ENCODE measurements around the gene KRTAP4-1. TPM values are rescaled to one million over a fixed set of nuclear protein-coding genes. Genes with fewer than 3 reads are reported as not detected.

The KRTAP4-1 gene
- total and polyA plus RNA-seq, 2 donors (not counting 1 experiment from before 2014, with no cell fraction given) = not detected

- no peak overlapping the region for H3K27ac ChIP-seq (ENCODE audit: low read length in 2 of 2)
- H3K4me3 Mint-ChIP-seq = no peak overlapping the region
- no peak overlapping the region for H3K27ac Mint-ChIP-seq
- peaks cover 26% of the 10 kb centered on the region for H3K27me3 Mint-ChIP-seq
- CTCF ChIA-PET = no interaction called here
- no peaks in the 10 kb centered on the region for H3K36me3 ChIP-seq (replicated peaks in 1 of 2; ENCODE audit: control extremely low read depth in 1 of 2, control insufficient read depth in 1 of 2, extremely low read depth in 1 of 2, insufficient read depth in 2 of 2, low read length in 1 of 2)
- H4K20me1 ChIP-seq (ENCODE audit: control insufficient read depth, insufficient read depth, low read length, poor library complexity, severe bottlenecking) = no peaks in the 10 kb centered on the region
- no peak for DNase-seq
- H3K9ac ChIP-seq (ENCODE audit: low read length) = no peak overlapping the region
- H3K9me3 ChIP-seq (ENCODE audit: control extremely low read depth in 1 of 3, control insufficient read depth in 2 of 3, insufficient read depth in 1 of 3, low read length in 2 of 3) = no peaks in the 10 kb centered on the region
- no peak overlapping the region for H3K4me2 ChIP-seq (replicated peaks; ENCODE audit: low read depth, low read length, poor library complexity, severe bottlenecking)
- no peaks in the 10 kb centered on the region for H3K79me2 ChIP-seq (ENCODE audit: control insufficient read depth, insufficient read depth, low read length)
- no peak overlapping the region for H2AFZ ChIP-seq (ENCODE audit: insufficient read depth, low read depth, low read length, poor library complexity, severe bottlenecking)
- TF ChIP-seq EZH2 (IDR thresholded peaks at IDR 0.05; ENCODE audit: borderline replicate concordance, insufficient read depth, low read depth, low read length, poor library complexity, severe bottlenecking) (no peak), CTCF (IDR thresholded peaks at IDR 0.05) (no peak)
- no peaks in the 10 kb centered on the region for H3K9me3 Mint-ChIP-seq (ENCODE audit: insufficient read depth)
- POLR2A ChIA-PET = no interaction called here
- no CpG with 5 or more reads among the region's 2 CpGs for WGBS (ENCODE audit: insufficient coverage)
- H3K27me3 ChIP-seq (replicated peaks in 1 of 4; ENCODE audit: control extremely low read depth in 1 of 4, control insufficient read depth in 3 of 4, insufficient read depth in 4 of 4, low read length in 3 of 4) = peaks cover 0 to 8% (median 0%) of the 10 kb centered on the region in 4 experiments
- no peak for ATAC-seq (ENCODE audit: low read depth)
- no peaks in the 10 kb centered on the region for H3K4me1 ChIP-seq (ENCODE audit: control insufficient read depth in 2 of 2, insufficient read depth in 2 of 2, low read length in 2 of 2)
- H3K4me1 Mint-ChIP-seq = no peaks in the 10 kb centered on the region
- intact Hi-C loops (cut with micrococcal nuclease) = no loop called here
- H3K4me3 ChIP-seq (ENCODE audit: control extremely low read depth in 1 of 5, extremely low read depth in 1 of 5, insufficient read depth in 1 of 5, low read depth in 2 of 5, low read length in 4 of 5) = no peak overlapping the region
Measured at GRCh38 chr17:41153856-41154255, 30.9 kb downstream of the KRTAP4-1 start.

- Mint-ChIP-seq H3K27me3 (peaks cover 11% of the 10 kb centered on the region), H3K27ac (no peak overlapping the region), H3K4me1 (no peaks in the 10 kb centered on the region), H3K4me3 (no peak overlapping the region), H3K9me3 (ENCODE audit: insufficient read depth) (no peaks in the 10 kb centered on the region)
- no peaks in the 10 kb centered on the region for H3K27me3 ChIP-seq (replicated peaks in 1 of 4; ENCODE audit: control extremely low read depth in 1 of 4, control insufficient read depth in 3 of 4, insufficient read depth in 4 of 4, low read length in 3 of 4)
- H3K9ac ChIP-seq (ENCODE audit: low read length) = no peak overlapping the region
- no peak for TF ChIP-seq EZH2 (IDR thresholded peaks at IDR 0.05; ENCODE audit: borderline replicate concordance, insufficient read depth, low read depth, low read length, poor library complexity, severe bottlenecking)
- no peak for TF ChIP-seq CTCF (IDR thresholded peaks at IDR 0.05)
- no peak overlapping the region for H3K27ac ChIP-seq (ENCODE audit: low read length in 2 of 2)
- CTCF ChIA-PET = no interaction called here
- intact Hi-C loops (cut with micrococcal nuclease) = no loop called here
- H2AFZ ChIP-seq (ENCODE audit: insufficient read depth, low read depth, low read length, poor library complexity, severe bottlenecking) = no peak overlapping the region
- WGBS (ENCODE audit: insufficient coverage) = no CpG with 5 or more reads among the region's 2 CpGs
- POLR2A ChIA-PET = no interaction called here
- H3K4me3 ChIP-seq (ENCODE audit: control extremely low read depth in 1 of 5, extremely low read depth in 1 of 5, insufficient read depth in 1 of 5, low read depth in 2 of 5, low read length in 4 of 5) = no peak overlapping the region
- no peaks in the 10 kb centered on the region for H3K4me1 ChIP-seq (ENCODE audit: control insufficient read depth in 2 of 2, insufficient read depth in 2 of 2, low read length in 2 of 2)
- ATAC-seq (ENCODE audit: low read depth) (no peak), DNase-seq (no peak)
- H3K79me2 ChIP-seq (ENCODE audit: control insufficient read depth, insufficient read depth, low read length) = no peaks in the 10 kb centered on the region
- no peaks in the 10 kb centered on the region for H3K36me3 ChIP-seq (replicated peaks in 1 of 2; ENCODE audit: control extremely low read depth in 1 of 2, control insufficient read depth in 1 of 2, extremely low read depth in 1 of 2, insufficient read depth in 2 of 2, low read length in 1 of 2)
- H3K4me2 ChIP-seq (replicated peaks; ENCODE audit: low read depth, low read length, poor library complexity, severe bottlenecking) = no peak overlapping the region
- no peaks in the 10 kb centered on the region for H4K20me1 ChIP-seq (ENCODE audit: control insufficient read depth, insufficient read depth, low read length, poor library complexity, severe bottlenecking)
- H3K9me3 ChIP-seq (ENCODE audit: control extremely low read depth in 1 of 3, control insufficient read depth in 2 of 3, insufficient read depth in 1 of 3, low read length in 2 of 3) = no peaks in the 10 kb centered on the region
Measured at GRCh38 chr17:41151525-41151924, 33.2 kb downstream of the KRTAP4-1 start.

All from B cell (primary cell).